B cell (primary cell): ENCODE results near the gene UPF1. TPM values are rescaled to one million over a fixed set of nuclear protein-coding genes. Genes with fewer than 3 reads are reported as not detected.

Source experiments
- ATAC-seq: fragments of 200-7000 bp; cut with Tn5 transposase; one replicate; pipeline ENCODE4 v1.10.0; 2021; ENCODE audit warnings: low read depth, mild to moderate bottlenecking, moderate number of reproducible peaks, moderate library complexity
- CTCF ChIA-PET: fragments of 350-600 bp; sonication (Branson Sonifier 250); formaldehyde crosslinking; loops from one replicate; lab custom pipeline; 2021; ENCODE audit warnings: antibody characterized with exemption, inconsistent platforms; lab: Charles Lee
- POLR2A ChIA-PET: fragments of 350-600 bp; sonication (Branson Sonifier 250); formaldehyde crosslinking; loops from one replicate; lab custom pipeline; 2021; ENCODE audit warnings: antibody characterized with exemption; lab: Charles Lee
- DNase-seq: peaks from one replicate; pipeline ENCODE4 v3.0.0; 2013
- H2AFZ ChIP-seq: 2 replicates; pipeline ENCODE4 v1.6.1; 2012; ENCODE audit warnings: mild to moderate bottlenecking, low read depth, low read length; ENCODE audit not compliant: insufficient read depth, poor library complexity, severe bottlenecking
- H3K27ac ChIP-seq, 2 donors: 1 replicate in 1 of 2; 2 replicates in 1 of 2; pipeline ENCODE4 v1.5.1; 2012 to 2013; ENCODE audit warnings: low read length in 2 of 2, mild to moderate bottlenecking in 2 of 2, moderate library complexity in 1 of 2
- H3K27me3 ChIP-seq, 4 experiments: fragments of 200-600 bp in 1 of 4; sonication (generic) in 1 of 4; replicated peaks in 1 of 4; 1 replicate in 2 of 4; 2 replicates in 2 of 4; pipeline versions ENCODE4 v1.6.1 to v1.7.0; 2013 to 2016; ENCODE audit warnings: low read length in 3 of 4, mild to moderate bottlenecking in 2 of 4, mixed read lengths in 1 of 4, moderate library complexity in 1 of 4; ENCODE audit not compliant: insufficient read depth in 4 of 4, control insufficient read depth in 3 of 4; ENCODE audit errors: control extremely low read depth in 1 of 4
- H3K36me3 ChIP-seq, 2 experiments: replicated peaks in 1 of 2; 1 replicate in 1 of 2; 2 replicates in 1 of 2; pipeline versions ENCODE4 v1.6.1 to v1.7.1; 2013; ENCODE audit warnings: low read length in 1 of 2; ENCODE audit not compliant: insufficient read depth in 2 of 2, control insufficient read depth in 1 of 2; ENCODE audit errors: control extremely low read depth in 1 of 2, extremely low read depth in 1 of 2
- H3K4me1 ChIP-seq, 2 donors: fragments of 200-600 bp in 1 of 2; sonication (generic) in 1 of 2; 1 replicate in 1 of 2; 2 replicates in 1 of 2; pipeline versions ENCODE4 v1.5.1 to v1.6.1; 2013 to 2017; ENCODE audit warnings: low read length in 2 of 2; ENCODE audit not compliant: control insufficient read depth in 2 of 2, insufficient read depth in 2 of 2
- H3K4me2 ChIP-seq: replicated peaks from 2 replicates; pipeline ENCODE3; 2012; ENCODE audit warnings: mild to moderate bottlenecking, low read depth, low read length; ENCODE audit not compliant: poor library complexity, severe bottlenecking
- H3K4me3 ChIP-seq, 5 experiments: fragments of 200-600 bp in 1 of 5; sonication (generic) in 1 of 5; 1 replicate in 3 of 5; 2 replicates in 2 of 5; pipeline versions ENCODE4 v1.5.1 to v1.7.0; 2011 to 2016; ENCODE audit warnings: low read length in 4 of 5, mild to moderate bottlenecking in 4 of 5, low read depth in 2 of 5, control low read depth in 1 of 5, moderate library complexity in 1 of 5; ENCODE audit not compliant: insufficient read depth in 1 of 5; ENCODE audit errors: control extremely low read depth in 1 of 5, extremely low read depth in 1 of 5
- H3K79me2 ChIP-seq: fragments of 200-600 bp; sonication (generic); one replicate; pipeline ENCODE4 v1.6.0; 2016; ENCODE audit warnings: low read length; ENCODE audit not compliant: control insufficient read depth, insufficient read depth
- H3K9ac ChIP-seq: fragments of 200-600 bp; sonication (generic); 2 replicates; pipeline ENCODE4 v1.6.1; 2017; ENCODE audit warnings: mild to moderate bottlenecking, low read length, moderate library complexity
- H3K9me3 ChIP-seq, 3 donors: one replicate each; pipeline versions ENCODE4 v1.6.1 to v1.7.1; 2013; ENCODE audit warnings: low read length in 2 of 3; ENCODE audit not compliant: control insufficient read depth in 2 of 3, insufficient read depth in 1 of 3; ENCODE audit errors: control extremely low read depth in 1 of 3
- H4K20me1 ChIP-seq: 2 replicates; pipeline ENCODE4 v1.6.0; 2012; ENCODE audit warnings: mild to moderate bottlenecking, low read length; ENCODE audit not compliant: insufficient read depth, control insufficient read depth, poor library complexity, severe bottlenecking
- H3K27ac Mint-ChIP-seq: one replicate; pipeline ENCODE4 v1.8.0; 2021; ENCODE audit warnings: mixed read lengths
- H3K27me3 Mint-ChIP-seq: one replicate; pipeline ENCODE4 v1.8.0; 2021; ENCODE audit warnings: mixed read lengths
- H3K4me1 Mint-ChIP-seq: one replicate; pipeline ENCODE4 v1.8.0; 2021; ENCODE audit warnings: mixed read lengths
- H3K4me3 Mint-ChIP-seq: one replicate; pipeline ENCODE4 v1.8.0; 2021; ENCODE audit warnings: mixed read lengths
- H3K9me3 Mint-ChIP-seq: one replicate; pipeline ENCODE4 v1.8.0; 2022; ENCODE audit warnings: mixed read lengths; ENCODE audit not compliant: insufficient read depth
- CTCF ChIP-seq: fragments of 200-600 bp; IDR thresholded peaks from one replicate; pipeline ENCODE4 v1.8.0; 2022; ENCODE audit warnings: antibody characterized with exemption, mild to moderate bottlenecking
- EZH2 ChIP-seq: IDR thresholded peaks from 2 replicates; pipeline ENCODE4 v1.6.1; 2012; ENCODE audit warnings: borderline replicate concordance, low read depth, mild to moderate bottlenecking, moderate library complexity, low read length; ENCODE audit not compliant: insufficient read depth, poor library complexity, severe bottlenecking
- WGBS: methylation state at CpG from one replicate; pipeline ENCODE4 v1.1.5; 2013; ENCODE audit warnings: missing lambda C conversion rate; ENCODE audit not compliant: insufficient coverage; 5-methylcytosine and 5-hydroxymethylcytosine counted together
- intact Hi-C: fragments of 100-400 bp; cut with micrococcal nuclease; formaldehyde crosslinking; loops from one replicate; pipeline ENCODE4 v1.10.0; 2022
- polyA plus RNA-seq: library from polyadenylated mRNA; depleted of rRNA; stranded (reverse); fragments of >200 nt; gene quantifications from 2 replicates; pipeline ENCODE4 v1.2.3, GENCODE V29; 2012
- total RNA-seq, 2 donors: library from RNA; stranded (reverse); fragments of 120-200 nt in 1 of 2; gene quantifications; 1 replicate in 1 of 2; 2 replicates in 1 of 2; pipeline versions ENCODE4 v1.2.3 to v1.2.4, GENCODE V29; 2013 to 2022

Gene UPF1
- total and polyA plus RNA-seq, 2 donors (not counting 1 experiment from before 2014, with no cell fraction given), result 51.9 to 98.6 TPM

GRCh38 chr19:18800079-18800478, 31.7 kb upstream of the UPF1 start:
- H3K27ac ChIP-seq, result no peak overlapping the region
- no peak overlapping the region for H3K4me2 ChIP-seq
- H3K27me3 Mint-ChIP-seq, result peaks cover 20% of the 10 kb centered on the region
- POLR2A ChIA-PET, result no interaction called here
- H3K27ac Mint-ChIP-seq, result no peak overlapping the region
- peaks cover 0 to 21% (median 0%) of the 10 kb centered on the region in 3 donors for H3K9me3 ChIP-seq
- H3K4me1 Mint-ChIP-seq, result peaks cover 2% of the 10 kb centered on the region
- H3K27me3 ChIP-seq, result peaks cover 0 to 34% (median 1%) of the 10 kb centered on the region in 4 experiments
- no peaks in the 10 kb centered on the region for H3K4me1 ChIP-seq
- H4K20me1 ChIP-seq, result no peaks in the 10 kb centered on the region
- no peaks in the 10 kb centered on the region for H3K36me3 ChIP-seq
- ATAC-seq, result no peak
- no peak overlapping the region for H3K9ac ChIP-seq
- CTCF ChIA-PET, result no interaction called here
- intact Hi-C loops, result no loop called here
- no peaks in the 10 kb centered on the region for H3K79me2 ChIP-seq
- no peak for TF ChIP-seq CTCF
- no peak for TF ChIP-seq EZH2
- H3K4me3 Mint-ChIP-seq, result no peak overlapping the region
- no peak for DNase-seq
- no peaks in the 10 kb centered on the region for H3K9me3 Mint-ChIP-seq
- no peak overlapping the region for H2AFZ ChIP-seq
- H3K4me3 ChIP-seq, result no peak overlapping the region

GRCh38 chr19:18800636-18801035, 31.1 kb upstream of the UPF1 start:
- no peak for DNase-seq
- no peak overlapping the region for H3K4me2 ChIP-seq
- no peaks in the 10 kb centered on the region for H3K4me1 ChIP-seq
- Mint-ChIP-seq H3K4me1 (no peaks in the 10 kb centered on the region), H3K4me3 (no peak overlapping the region), H3K27me3 (peaks cover 20% of the 10 kb centered on the region), H3K27ac (no peak overlapping the region), H3K9me3 (no peaks in the 10 kb centered on the region)
- WGBS, result 77% methylated on average over 10 of the region's 10 CpGs
- H3K27me3 ChIP-seq, result peaks cover 0 to 30% (median 1%) of the 10 kb centered on the region in 4 experiments
- H2AFZ ChIP-seq, result no peak overlapping the region
- ChIA-PET POLR2A (no interaction called here), CTCF (no interaction called here)
- no peak overlapping the region for H3K27ac ChIP-seq
- intact Hi-C loops, result no loop called here
- H3K79me2 ChIP-seq, result no peaks in the 10 kb centered on the region
- H3K9me3 ChIP-seq, result peaks cover 0 to 21% (median 0%) of the 10 kb centered on the region in 3 donors
- no peak for TF ChIP-seq CTCF
- ATAC-seq, result no peak
- H3K9ac ChIP-seq, result no peak overlapping the region
- H4K20me1 ChIP-seq, result no peaks in the 10 kb centered on the region
- no peak overlapping the region for H3K4me3 ChIP-seq
- no peaks in the 10 kb centered on the region for H3K36me3 ChIP-seq
